Panc1 (cell line): ENCODE measurements around the gene MMS22L. TPM values are rescaled to one million over a fixed set of nuclear protein-coding genes. Genes with fewer than 3 reads are reported as not detected.

Experiments used
- ATAC-seq: fragments of 200-7000 bp; cut with Tn5 transposase; 2 replicates; pipeline ENCODE4 v1.9.1; 2020; ENCODE audit warnings: mild to moderate bottlenecking, moderate library complexity
- BruUV-seq: library from RNA; stranded (reverse); fragments of 400-500 nt; replicated peaks from 2 replicates; lab custom pipeline; 2021; lab: Mats Ljungman, UMichigan
- CTCF ChIA-PET: fragments of 300-600 bp; sonication (Branson Sonifier 250); formaldehyde crosslinking; loops from one replicate; lab custom pipeline; 2022; ENCODE audit warnings: antibody characterized with exemption; lab: Charles Lee
- POLR2A ChIA-PET: fragments of 300-600 bp; sonication (Branson Sonifier 250); formaldehyde crosslinking; loops from one replicate; lab custom pipeline; 2022; ENCODE audit warnings: antibody characterized with exemption; lab: Charles Lee
- DNase-seq: peaks from one replicate; pipeline ENCODE4 v3.0.0-alpha.2; 2010; ENCODE audit warnings: low read depth, low spot score
- H3K27ac ChIP-seq: 2 replicates; pipeline ENCODE4 v1.5.1; 2011; ENCODE audit warnings: mild to moderate bottlenecking, low read length, inconsistent platforms
- H3K27me3 ChIP-seq: fragments of 200-500 bp; sonication (Bioruptor generic); 2 replicates; pipeline ENCODE4 v1.6.0; 2014; ENCODE audit warnings: low read length, inconsistent platforms; ENCODE audit not compliant: control insufficient read depth, insufficient read depth
- H3K36me3 ChIP-seq: fragments of 200-500 bp; sonication (Bioruptor generic); 2 replicates; pipeline ENCODE4 v1.5.1; 2014; ENCODE audit warnings: inconsistent platforms, mild to moderate bottlenecking, low read length, moderate library complexity; ENCODE audit not compliant: control insufficient read depth, insufficient read depth
- H3K4me1 ChIP-seq: 2 replicates; pipeline ENCODE4 v1.5.1; 2011; ENCODE audit warnings: inconsistent platforms, mild to moderate bottlenecking, low read length, moderate library complexity; ENCODE audit not compliant: control insufficient read depth, insufficient read depth
- H3K4me3 ChIP-seq, 2 experiments: 2 replicates each; pipeline ENCODE4 v1.5.1; 2011 to 2012; ENCODE audit warnings: low read depth in 2 of 2, low read length in 2 of 2, mild to moderate bottlenecking in 2 of 2, inconsistent platforms in 1 of 2, moderate library complexity in 1 of 2
- H3K9me3 ChIP-seq: fragments of 200-500 bp; sonication (Bioruptor generic); 2 replicates; pipeline ENCODE4 v1.5.1; 2014; ENCODE audit warnings: low read depth, mild to moderate bottlenecking, inconsistent platforms, low read length, moderate library complexity; ENCODE audit not compliant: control insufficient read depth, insufficient read depth
- CTCF ChIP-seq: fragments of 450-650 bp; IDR thresholded peaks from 2 replicates; pipeline ENCODE4 v1.5.1; 2017; ENCODE audit warnings: mild to moderate bottlenecking
- POLR2AphosphoS5 ChIP-seq: IDR thresholded peaks from 2 replicates; pipeline ENCODE4 v1.6.1; 2012; ENCODE audit warnings: mild to moderate bottlenecking, low read depth, low read length, moderate library complexity
- REST ChIP-seq, 2 experiments: IDR thresholded peaks; 2 replicates each; pipeline ENCODE4 v1.6.1; 2011 to 2012; ENCODE audit warnings: low read depth in 2 of 2, control low read depth in 1 of 2, low read length in 1 of 2, mild to moderate bottlenecking in 1 of 2, moderate library complexity in 1 of 2; ENCODE audit not compliant: insufficient read depth in 1 of 2
- SIN3A ChIP-seq: IDR thresholded peaks from 2 replicates; pipeline ENCODE4 v1.6.1; 2012; ENCODE audit warnings: low read depth, mild to moderate bottlenecking, low read length, moderate library complexity, borderline replicate concordance; ENCODE audit not compliant: insufficient read depth
- TCF7L2 ChIP-seq: IDR thresholded peaks from 2 replicates; pipeline ENCODE4 v1.6.1; 2011; ENCODE audit warnings: mild to moderate bottlenecking, low read depth, low read length, inconsistent platforms
- in situ Hi-C: cut with HindIII; loops from 2 replicates; pipeline ENCODE4 v1.10.0; 2016; ENCODE audit warnings: low sequenced_read_pairs, low pct_unique_long_range_greater_than_20kb
- intact Hi-C: fragments of 100-400 bp; cut with micrococcal nuclease; formaldehyde crosslinking; loops from one replicate; pipeline ENCODE4 v1.10.0; 2022; ENCODE audit not compliant: unreplicated experiment
- total RNA-seq: library from RNA; stranded (reverse); gene quantifications from one replicate; pipeline ENCODE4 v1.2.1, GENCODE V29; 2021; ENCODE audit not compliant: unreplicated experiment

Gene MMS22L
- total RNA-seq, 1 experiment from 2014 or later = 28.5 TPM

DNA sequence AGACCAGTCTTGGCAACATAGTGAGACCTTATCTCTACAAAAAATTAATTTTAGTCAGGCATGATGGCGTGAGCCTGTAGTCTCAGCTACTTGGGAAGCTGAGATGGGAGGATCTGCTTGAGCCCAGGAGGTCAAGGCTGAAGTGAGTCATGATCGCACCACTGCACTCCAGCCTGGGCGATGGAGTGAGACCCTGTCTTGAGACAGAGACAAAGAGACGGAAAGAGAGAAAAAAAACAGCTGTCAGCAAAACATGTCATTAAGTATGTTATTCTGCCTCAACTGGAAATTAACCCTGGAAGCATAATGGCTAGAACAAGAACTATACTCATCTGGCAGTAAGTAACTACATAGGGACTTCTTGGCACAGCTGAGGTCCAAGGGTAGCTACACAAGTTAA lies 7.2 kb downstream of the MMS22L start:
- no peak overlapping the region for H3K4me3 ChIP-seq
- ChIA-PET CTCF (no interaction called here), POLR2A (no interaction called here)
- no TSS peak for BruUV-seq
- H3K4me1 ChIP-seq = peaks cover under 1% of the 10 kb centered on the region; the same call in 1 of the 2 replicates
- intact Hi-C loops (no loop called here), in situ Hi-C loops (no loop called here)
- no peaks in the 10 kb centered on the region for H3K27me3 ChIP-seq
- TF ChIP-seq POLR2AphosphoS5 = no peak
- H3K27ac ChIP-seq = no peak overlapping the region
- H3K9me3 ChIP-seq = no peaks in the 10 kb centered on the region
- ATAC-seq (no peak), DNase-seq (no peak)
- H3K36me3 ChIP-seq = peaks cover 10% of the 10 kb centered on the region; the same call in 1 of the 2 replicates

- H3K27ac ChIP-seq = no peak overlapping the region
- no peaks in the 10 kb centered on the region for H3K9me3 ChIP-seq
- ATAC-seq (no peak), DNase-seq (no peak)
- no peak overlapping the region for H3K4me3 ChIP-seq
- POLR2A ChIA-PET = no interaction called here
- in situ Hi-C loops (no loop called here), intact Hi-C loops (no loop called here)
- H3K4me1 ChIP-seq = no peaks in the 10 kb centered on the region
- no TSS peak for BruUV-seq
- TF ChIP-seq POLR2AphosphoS5 = no peak
- no peak for TF ChIP-seq SIN3A
- no peak for TF ChIP-seq REST (IDR thresholded peaks at IDR 0.05; ENCODE audit: insufficient read depth in 1 of 2, low read depth in 2 of 2, low read length in 1 of 2)
- no peak for TF ChIP-seq CTCF
- no peak for TF ChIP-seq TCF7L2
- H3K36me3 ChIP-seq = peaks cover 26% of the 10 kb centered on the region
- H3K27me3 ChIP-seq = no peaks in the 10 kb centered on the region
- CTCF ChIA-PET = no interaction called here
These were observed 13.2 kb downstream of the MMS22L start for GRCh38 chr6:97269821-97270220.

DNA sequence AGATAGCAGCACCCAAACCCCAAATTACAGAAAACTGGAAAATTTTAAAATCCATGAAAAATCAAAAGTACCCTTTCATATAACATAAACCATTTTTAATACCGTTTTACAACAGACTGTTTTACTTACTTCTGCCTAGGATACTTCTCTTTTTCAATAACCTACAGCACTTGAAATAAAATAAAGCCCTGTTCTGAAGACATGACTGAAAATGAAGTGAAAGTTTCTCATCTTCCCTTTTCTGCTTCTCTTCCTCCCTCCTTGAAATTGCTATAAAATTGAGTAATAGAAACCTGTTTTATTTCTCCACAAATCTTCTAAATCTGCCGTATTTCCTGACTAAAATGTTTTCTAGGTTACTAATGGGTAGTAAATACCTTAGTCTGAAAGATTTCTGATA lies 20.3 kb downstream of the MMS22L start:
- CTCF ChIA-PET = no interaction called here

More for the DNA sequence above, 20.3 kb downstream of the MMS22L start:
- Histone ChIP-seq H3K9me3 (no peaks in the 10 kb centered on the region), H3K36me3 (peaks cover 16% of the 10 kb centered on the region), H3K27ac (no peak overlapping the region), H3K4me1 (no peaks in the 10 kb centered on the region), H3K27me3 (no peaks in the 10 kb centered on the region), H3K4me3 (no peak overlapping the region)
- intact Hi-C loops = no loop called here
- in situ Hi-C loops = no loop called here
- DNase-seq (no peak), ATAC-seq (no peak)
- POLR2A ChIA-PET = no interaction called here
- BruUV-seq = no TSS peak
- no peak for TF ChIP-seq POLR2AphosphoS5
- TF ChIP-seq REST (IDR thresholded peaks at IDR 0.05; ENCODE audit: insufficient read depth in 1 of 2, low read depth in 2 of 2, low read length in 1 of 2) = no peak
- no peak for TF ChIP-seq CTCF
- no peak for TF ChIP-seq SIN3A
- no peak for TF ChIP-seq TCF7L2
